Suprapubic skin (tissue), 4 donors: ENCODE results near the gene VSIR.

Experiments used
- CTCF ChIP-seq, 2 donors: fragments of 200-600 bp in 1 of 2; fragments of 450-650 bp in 1 of 2; sonication (generic) in 1 of 2; IDR thresholded peaks; one replicate each; pipeline ENCODE4 v1.5.1; 2016 to 2019; ENCODE audit warnings: antibody characterized with exemption in 2 of 2, mild to moderate bottlenecking in 1 of 2, moderate library complexity in 1 of 2
- EP300 ChIP-seq: sonication (generic); formaldehyde crosslinking; IDR thresholded peaks from one replicate; pipeline ENCODE4 v1.6.1; 2017; ENCODE audit warnings: antibody characterized with exemption
- POLR2A ChIP-seq, 2 donors: fragments of 450-650 bp; IDR thresholded peaks; one replicate each; pipeline ENCODE4 v1.6.1; 2017; ENCODE audit warnings: antibody characterized with exemption in 2 of 2, mild to moderate bottlenecking in 2 of 2, moderate library complexity in 2 of 2
- POLR2AphosphoS5 ChIP-seq, 3 donors: sonication (generic); formaldehyde crosslinking; IDR thresholded peaks; one replicate each; pipeline ENCODE4 v1.6.1; 2017; ENCODE audit warnings: antibody characterized with exemption in 3 of 3

GRCh38 chr10:71751515-71752224 is 21.6 kb downstream of the VSIR start:
- TF ChIP-seq POLR2A (IDR thresholded peaks at IDR 0.05): no peak
- TF ChIP-seq CTCF (IDR thresholded peaks at IDR 0.05): no peak
- TF ChIP-seq EP300: no peak
- TF ChIP-seq POLR2AphosphoS5 (IDR thresholded peaks at IDR 0.05): no peak
